Ovary (tissue), 3 donors: ENCODE data around the gene PNPLA2.

Experiments
- CTCF ChIP-seq, 3 donors: fragments of 450-650 bp in 2 of 3; fragments of 200-600 bp in 1 of 3; IDR thresholded peaks; one replicate each; pipeline versions ENCODE4 v1.5.1 to v1.8.0; 2016 to 2022; ENCODE audit warnings: antibody characterized with exemption in 3 of 3, mild to moderate bottlenecking in 1 of 3
- EP300 ChIP-seq: sonication (generic); formaldehyde crosslinking; IDR thresholded peaks from one replicate; pipeline ENCODE4 v1.6.1; 2017; ENCODE audit warnings: antibody characterized with exemption
- POLR2A ChIP-seq: fragments of 450-650 bp; IDR thresholded peaks from one replicate; pipeline ENCODE4 v1.6.1; 2017; ENCODE audit warnings: antibody characterized with exemption, mild to moderate bottlenecking, moderate library complexity
- donor health status: DM: no; HTN: no; CAD: no.

GRCh38 chr11:811446-812245 lies 7.1 kb upstream of the PNPLA2 start:
- TF ChIP-seq CTCF (IDR thresholded peaks at IDR 0.05) (no peak), POLR2A (no peak), EP300 (no peak)
